ENCODE data around the gene HSPB9.

- TF ChIP-seq ZNF274 (IDR thresholded peaks at IDR 0.05; ENCODE audit: insufficient read depth, insufficient read length) = no peak
- no peak for TF ChIP-seq RBBP5 (conservative IDR thresholded peaks at IDR 0.05)
- TF ChIP-seq CTCF (IDR thresholded peaks at IDR 0.05 in 2 of 3, conservative IDR thresholded peaks at IDR 0.05 in 1 of 3; ENCODE audit: control insufficient read depth in 2 of 3, extremely low read depth in 1 of 3, insufficient read depth in 1 of 3, low read depth in 3 of 3, low read length in 3 of 3) = no peak
- no peak for TF ChIP-seq TAF1 (IDR thresholded peaks at IDR 0.05; ENCODE audit: borderline replicate concordance, low read depth, low read length)
- TF ChIP-seq RAD51 (IDR thresholded peaks at IDR 0.05) = no peak
- TF ChIP-seq CREB1 (IDR thresholded peaks at IDR 0.05; ENCODE audit: low read depth) = no peak
- TF ChIP-seq SMC3 (IDR thresholded peaks at IDR 0.05; ENCODE audit: borderline replicate concordance, low read length) = no peak
- no peak for TF ChIP-seq SRF (IDR thresholded peaks at IDR 0.05; ENCODE audit: low read depth in 2 of 2, low read length in 2 of 2)
- TF ChIP-seq EZH2 (IDR thresholded peaks at IDR 0.05; ENCODE audit: borderline replicate concordance, control insufficient read depth, low read depth, low read length) = no peak
- TF ChIP-seq HSF1 (IDR thresholded peaks at IDR 0.05; ENCODE audit: low read depth, low read length) = no peak
- no peak for TF ChIP-seq DPF2 (IDR thresholded peaks at IDR 0.05)
- TF ChIP-seq POLR2A (IDR thresholded peaks at IDR 0.05; ENCODE audit: low read depth, low read length) = no peak
Observed at GRCh38 chr17:42163696-42164407, 41.2 kb downstream of the HSPB9 start.
